Kidney (tissue), 14 donors: ENCODE data around the gene PRICKLE1. TPM values are rescaled to one million over a fixed set of nuclear protein-coding genes. Genes with fewer than 3 reads are reported as not detected.
A peak's percentile ranks its signal among the peaks of the same experiment; 100 is the strongest.

Experiments used
- DNase-seq, 5 donors: peaks; one replicate each; pipeline ENCODE4 v3.0.0-alpha.2; 2013 to 2020
- FAIRE-seq: peaks from 2 replicates; lab custom pipeline; 2012; peaks lifted over from hg19 to GRCh38; lab: Jason Lieb, UNC
- H3K27ac ChIP-seq, 2 donors: one replicate each; pipeline ENCODE4 v1.7.0; 2013; ENCODE audit warnings: low read depth in 2 of 2, low read length in 2 of 2, inconsistent platforms in 1 of 2
- H3K27me3 ChIP-seq: one replicate; pipeline ENCODE4 v1.7.1; 2013; ENCODE audit warnings: low read length, inconsistent platforms; ENCODE audit not compliant: control insufficient read depth, insufficient read depth
- H3K36me3 ChIP-seq, 3 donors: one replicate each; pipeline versions ENCODE4 v1.7.0 to v1.7.1; 2013; ENCODE audit warnings: low read length in 3 of 3, control low read depth in 1 of 3, inconsistent platforms in 1 of 3; ENCODE audit not compliant: insufficient read depth in 3 of 3, control insufficient read depth in 2 of 3
- H3K4me1 ChIP-seq, 3 donors: one replicate each; pipeline versions ENCODE4 v1.7.0 to v1.7.1; 2013; ENCODE audit warnings: low read length in 3 of 3, inconsistent platforms in 1 of 3, low read depth in 1 of 3; ENCODE audit not compliant: control insufficient read depth in 2 of 3, insufficient read depth in 2 of 3
- H3K4me3 ChIP-seq, 3 donors: one replicate each; pipeline versions ENCODE4 v1.7.0 to v1.8.1; 2013; ENCODE audit warnings: low read length in 3 of 3, control low read depth in 1 of 3, inconsistent platforms in 1 of 3
- H3K9ac ChIP-seq, 3 donors: one replicate each; pipeline versions ENCODE4 v1.7.0 to v1.7.1; 2013; ENCODE audit warnings: low read length in 3 of 3, control low read depth in 1 of 3, inconsistent platforms in 1 of 3
- H3K9me3 ChIP-seq, 3 donors: one replicate each; pipeline versions ENCODE4 v1.7.0 to v1.7.1; 2013; ENCODE audit warnings: low read length in 3 of 3, control low read depth in 1 of 3, inconsistent platforms in 1 of 3; ENCODE audit not compliant: control insufficient read depth in 2 of 3, insufficient read depth in 1 of 3
- intact Hi-C: fragments of 100-400 bp; cut with DNase I; formaldehyde crosslinking; loops from one replicate; pipeline ENCODE4 v1.11.1; 2022
- polyA plus RNA-seq: library from polyadenylated mRNA; stranded (reverse); fragments of 350-450 nt; fragmentation: Illumina TruSeq; extraction: RNeasy Lipid Tissue Mini Kit (QIAGEN cat#74804); gene quantifications from one replicate; pipeline ENCODE4 v1.2.3, GENCODE V29; 2014; ENCODE audit warnings: low read depth, low replicate concordance; ENCODE audit not compliant: insufficient read depth
- total RNA-seq: library from RNA; stranded (reverse); fragmentation: NEBNext Ultra II Directional; extraction: Animal tissue kit (Norgen Biotek cat#: 25700); gene quantifications from one replicate; pipeline ENCODE4 v1.2.1, GENCODE V29; 2021
- TF ChIP-seq, protein P1 (sequence below): IDR thresholded peaks from 3 replicates; pipeline ENCODE4 v1.5.1; 2012; ENCODE audit warnings: mild to moderate bottlenecking, moderate library complexity, borderline replicate concordance; ENCODE audit not compliant: insufficient read depth; ENCODE audit errors: extremely low read depth
- donor health status: control.
- donor health status: control.
- donor health status: control.
- donor health status: control.
- donor health status: control.
- donor health status: DM: yes; HTN: yes; CAD: no.
- donor health status: Normal renal cell carcinoma (clear cell type).

The PRICKLE1 gene
- total and polyA plus RNA-seq, 2 donors from 2014 or later = 3.9 to 21.7 TPM

GRCh38 chr12:42565633-42566032 is 23.9 kb downstream of the PRICKLE1 start:
- Histone ChIP-seq H3K4me1 (no peaks in the 10 kb centered on the region), H3K36me3 (no peaks in the 10 kb centered on the region), H3K27ac (no peak overlapping the region), H3K9ac (no peak overlapping the region), H3K4me3 (no peak overlapping the region), H3K9me3 (no peaks in the 10 kb centered on the region), H3K27me3 (no peaks in the 10 kb centered on the region)
- no peak for FAIRE-seq
- peak in 1 of 5 donors; percentile 24 for DNase-seq
- intact Hi-C loops = no loop called here
- TF ChIP-seq, protein P1, sequence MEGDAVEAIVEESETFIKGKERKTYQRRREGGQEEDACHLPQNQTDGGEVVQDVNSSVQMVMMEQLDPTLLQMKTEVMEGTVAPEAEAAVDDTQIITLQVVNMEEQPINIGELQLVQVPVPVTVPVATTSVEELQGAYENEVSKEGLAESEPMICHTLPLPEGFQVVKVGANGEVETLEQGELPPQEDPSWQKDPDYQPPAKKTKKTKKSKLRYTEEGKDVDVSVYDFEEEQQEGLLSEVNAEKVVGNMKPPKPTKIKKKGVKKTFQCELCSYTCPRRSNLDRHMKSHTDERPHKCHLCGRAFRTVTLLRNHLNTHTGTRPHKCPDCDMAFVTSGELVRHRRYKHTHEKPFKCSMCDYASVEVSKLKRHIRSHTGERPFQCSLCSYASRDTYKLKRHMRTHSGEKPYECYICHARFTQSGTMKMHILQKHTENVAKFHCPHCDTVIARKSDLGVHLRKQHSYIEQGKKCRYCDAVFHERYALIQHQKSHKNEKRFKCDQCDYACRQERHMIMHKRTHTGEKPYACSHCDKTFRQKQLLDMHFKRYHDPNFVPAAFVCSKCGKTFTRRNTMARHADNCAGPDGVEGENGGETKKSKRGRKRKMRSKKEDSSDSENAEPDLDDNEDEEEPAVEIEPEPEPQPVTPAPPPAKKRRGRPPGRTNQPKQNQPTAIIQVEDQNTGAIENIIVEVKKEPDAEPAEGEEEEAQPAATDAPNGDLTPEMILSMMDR = peak; percentile 25

- FAIRE-seq (no peak), DNase-seq (no peak)
- Histone ChIP-seq H3K36me3 (no peaks in the 10 kb centered on the region), H3K4me3 (no peak overlapping the region), H3K4me1 (no peaks in the 10 kb centered on the region), H3K9ac (no peak overlapping the region), H3K27me3 (no peaks in the 10 kb centered on the region), H3K27ac (no peak overlapping the region), H3K9me3 (no peaks in the 10 kb centered on the region)
- intact Hi-C loops = no loop called here
- TF ChIP-seq, protein P1 = no peak
These were observed 24.6 kb downstream of the PRICKLE1 start for GRCh38 chr12:42564996-42565395.

DNA sequence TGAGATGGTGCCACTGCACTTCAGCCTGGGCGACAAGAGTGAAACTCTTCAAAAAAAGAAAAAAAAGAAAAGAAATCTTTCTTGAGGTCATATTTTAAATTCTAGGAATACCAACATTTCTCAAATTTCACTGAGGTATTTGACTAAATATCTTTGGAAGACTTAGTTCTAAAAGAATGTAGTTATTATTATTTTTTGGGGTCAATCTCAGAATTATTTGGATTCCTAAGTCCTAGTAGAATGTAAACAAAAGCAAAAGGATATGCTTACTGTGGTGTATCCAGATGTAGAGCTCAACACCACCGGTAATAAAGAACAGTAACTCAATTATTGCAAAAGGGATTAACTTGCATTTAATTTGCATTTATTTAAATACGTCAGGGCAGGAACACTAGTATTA is 25.0 kb downstream of the PRICKLE1 start:
- Histone ChIP-seq H3K4me1 (no peaks in the 10 kb centered on the region), H3K27ac (no peak overlapping the region), H3K9me3 (no peaks in the 10 kb centered on the region), H3K4me3 (no peak overlapping the region), H3K9ac (no peak overlapping the region), H3K27me3 (no peaks in the 10 kb centered on the region), H3K36me3 (no peaks in the 10 kb centered on the region)
- FAIRE-seq (peak; percentile 29), DNase-seq (no peak)
- TF ChIP-seq, protein P1 = no peak
- intact Hi-C loops = no loop called here

- no peak overlapping the region for H3K27ac ChIP-seq
- no peak for FAIRE-seq
- DNase-seq = no peak
- intact Hi-C loops = no loop called here
- H3K9ac ChIP-seq = no peak overlapping the region
- no peaks in the 10 kb centered on the region for H3K4me1 ChIP-seq
- no peaks in the 10 kb centered on the region for H3K27me3 ChIP-seq
- H3K4me3 ChIP-seq = no peak overlapping the region
- no peaks in the 10 kb centered on the region for H3K9me3 ChIP-seq
- TF ChIP-seq, protein P1 = no peak
- H3K36me3 ChIP-seq = no peaks in the 10 kb centered on the region
These were observed 28.6 kb downstream of the PRICKLE1 start for GRCh38 chr12:42560977-42561376.
